Gastroesophageal sphincter (tissue), 3 donors: ENCODE measurements around the gene TWIST2.

ENCODE experiments used
- CTCF ChIP-seq, 4 experiments: fragments of 200-600 bp in 2 of 4; fragments of 450-650 bp in 2 of 4; sonication (generic) in 1 of 4; IDR thresholded peaks; one replicate each; pipeline ENCODE4 v1.5.1; 2017 to 2019; ENCODE audit warnings: antibody characterized with exemption in 4 of 4, mild to moderate bottlenecking in 2 of 4, moderate library complexity in 2 of 4
- POLR2A ChIP-seq, 2 donors: fragments of 450-650 bp; IDR thresholded peaks; one replicate each; pipeline ENCODE4 v1.6.1; 2017; ENCODE audit warnings: antibody characterized with exemption in 2 of 2, mild to moderate bottlenecking in 2 of 2, moderate library complexity in 1 of 2

- TF ChIP-seq CTCF (IDR thresholded peaks at IDR 0.05) (no peak), POLR2A (IDR thresholded peaks at IDR 0.05) (no peak)
Observed at GRCh38 chr2:238938401-238939055, 90.6 kb downstream of the TWIST2 start.
